ENCODE measurements around the gene HOXB5.

DNA sequence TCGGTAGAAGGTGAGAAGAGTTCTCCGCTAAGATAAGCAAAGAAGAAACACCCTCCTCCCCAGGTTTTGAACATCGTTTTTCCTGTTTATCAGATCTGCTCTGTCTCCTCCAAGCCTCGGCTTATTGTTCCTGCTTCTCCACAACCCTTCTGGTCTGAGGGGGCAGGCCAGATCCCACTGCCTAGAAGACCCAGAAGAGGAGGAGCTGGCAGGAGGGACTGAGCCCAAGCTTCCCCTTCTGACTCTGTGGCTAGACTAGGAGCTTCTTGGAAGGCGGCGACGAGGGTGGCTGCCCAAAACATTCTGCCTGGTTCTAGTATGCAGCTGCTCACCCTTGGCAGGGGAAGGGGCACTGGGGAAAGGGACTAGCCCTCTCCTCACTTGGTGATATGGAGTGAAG, 5.2 kb upstream of the HOXB5 start:
- TF ChIP-seq CTCF (conservative IDR thresholded peaks at IDR 0.05; ENCODE audit: low read depth, low read length) (no peak), EZH2 (IDR thresholded peaks at IDR 0.05; ENCODE audit: low read length, unreplicated experiment) (no peak)

All from PC-3 (cell line).